GM23338 (cell line): ENCODE data around the gene GPR82. TPM values are rescaled to one million over a fixed set of nuclear protein-coding genes. Genes with fewer than 3 reads are reported as not detected.

Experiments
- polyA plus RNA-seq: library from polyadenylated mRNA; unstranded; fragments of >200 nt; fragmentation: Nextera tagmentation; extraction: Ambion mirVana; gene quantifications from 2 replicates; pipeline ENCODE4 v1.2.1, GENCODE V29; 2016
- small RNA-seq: library from RNA; depleted of rRNA; stranded (forward); fragments of <200 nt; gene quantifications from one replicate; pipeline ENCODE3, GENCODE V24; 2014; ENCODE audit warnings: low replicate concordance
- total RNA-seq: library from RNA; depleted of rRNA; stranded (reverse); fragments of >200 nt; shearing (Covaris generic); gene quantifications from 2 replicates; pipeline ENCODE4 v1.2.3, GENCODE V29; 2014; rRNA removed

Gene GPR82
- total and polyA plus RNA-seq, 2 experiments from 2014 or later = 0.32 TPM; not detected in 1

Small RNAs within 50 kb of the gene (small RNA-seq; reads per million reads assigned to genes)
- not detected for gene RN7SL144P

Other genes starting within 250 kb of the GPR82 start
- not detected in 2 replicates for gene GPR34, start 35.2 kb upstream of the GPR82 start, total RNA-seq
- 0.17 and 0.55 TPM in 2 replicates for gene GPR34, start 35.2 kb upstream of the GPR82 start, polyA plus RNA-seq
- gene CASK, start 199.4 kb downstream of the GPR82 start, total RNA-seq = 44.1 and 44.4 TPM in 2 replicates
- gene CASK, start 199.4 kb downstream of the GPR82 start, polyA plus RNA-seq = 14.2 and 15.3 TPM in 2 replicates